ENCODE data around the gene RAB12.

DNA sequence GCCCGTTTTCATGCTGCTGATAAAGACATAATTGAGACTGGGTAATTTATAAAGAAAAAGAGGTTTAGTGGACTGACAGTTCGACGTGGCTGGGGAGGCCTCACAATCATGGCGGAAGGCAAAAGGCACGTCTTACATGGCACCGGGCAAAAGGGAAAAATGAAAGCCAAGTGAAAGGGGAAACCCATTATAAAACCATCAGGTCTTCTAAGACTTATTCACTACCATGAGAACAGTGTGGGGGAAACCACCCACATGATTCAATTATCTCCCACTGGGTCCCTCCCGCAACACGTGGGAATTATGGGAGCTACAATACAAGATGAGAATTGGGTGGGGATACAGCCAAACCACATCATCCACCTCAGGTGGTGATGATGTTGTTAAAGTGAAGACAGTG lies 3.3 kb upstream of the RAB12 start:
- TF ChIP-seq POLR2AphosphoS5 (IDR thresholded peaks at IDR 0.05; ENCODE audit: low read depth, low read length): no peak
- no peak for TF ChIP-seq TAF1 (IDR thresholded peaks at IDR 0.05; ENCODE audit: borderline replicate concordance, insufficient read depth, low read length)
- TF ChIP-seq, protein P1, sequence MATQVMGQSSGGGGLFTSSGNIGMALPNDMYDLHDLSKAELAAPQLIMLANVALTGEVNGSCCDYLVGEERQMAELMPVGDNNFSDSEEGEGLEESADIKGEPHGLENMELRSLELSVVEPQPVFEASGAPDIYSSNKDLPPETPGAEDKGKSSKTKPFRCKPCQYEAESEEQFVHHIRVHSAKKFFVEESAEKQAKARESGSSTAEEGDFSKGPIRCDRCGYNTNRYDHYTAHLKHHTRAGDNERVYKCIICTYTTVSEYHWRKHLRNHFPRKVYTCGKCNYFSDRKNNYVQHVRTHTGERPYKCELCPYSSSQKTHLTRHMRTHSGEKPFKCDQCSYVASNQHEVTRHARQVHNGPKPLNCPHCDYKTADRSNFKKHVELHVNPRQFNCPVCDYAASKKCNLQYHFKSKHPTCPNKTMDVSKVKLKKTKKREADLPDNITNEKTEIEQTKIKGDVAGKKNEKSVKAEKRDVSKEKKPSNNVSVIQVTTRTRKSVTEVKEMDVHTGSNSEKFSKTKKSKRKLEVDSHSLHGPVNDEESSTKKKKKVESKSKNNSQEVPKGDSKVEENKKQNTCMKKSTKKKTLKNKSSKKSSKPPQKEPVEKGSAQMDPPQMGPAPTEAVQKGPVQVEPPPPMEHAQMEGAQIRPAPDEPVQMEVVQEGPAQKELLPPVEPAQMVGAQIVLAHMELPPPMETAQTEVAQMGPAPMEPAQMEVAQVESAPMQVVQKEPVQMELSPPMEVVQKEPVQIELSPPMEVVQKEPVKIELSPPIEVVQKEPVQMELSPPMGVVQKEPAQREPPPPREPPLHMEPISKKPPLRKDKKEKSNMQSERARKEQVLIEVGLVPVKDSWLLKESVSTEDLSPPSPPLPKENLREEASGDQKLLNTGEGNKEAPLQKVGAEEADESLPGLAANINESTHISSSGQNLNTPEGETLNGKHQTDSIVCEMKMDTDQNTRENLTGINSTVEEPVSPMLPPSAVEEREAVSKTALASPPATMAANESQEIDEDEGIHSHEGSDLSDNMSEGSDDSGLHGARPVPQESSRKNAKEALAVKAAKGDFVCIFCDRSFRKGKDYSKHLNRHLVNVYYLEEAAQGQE (IDR thresholded peaks at IDR 0.05; ENCODE audit: insufficient read depth in 1 of 2, low read depth in 2 of 2, low read length in 2 of 2): no peak

Data from PFSK-1 (cell line).